Progenitor cell of endocrine pancreas (in vitro differentiated cells): Measurements from ENCODE around the gene DUSP19. TPM values are rescaled to one million over a fixed set of nuclear protein-coding genes. Genes with fewer than 3 reads are reported as not detected.

Experiments
- DNase-seq: peaks from one replicate; pipeline ENCODE4 v3.0.0; 2021; ENCODE audit warnings: low spot score; ENCODE audit not compliant: unreplicated experiment
- H3K27ac Mint-ChIP-seq: 2 replicates; pipeline ENCODE4 v1.8.0; 2021; ENCODE audit warnings: mild to moderate bottlenecking, moderate library complexity, mixed read lengths
- H3K27me3 Mint-ChIP-seq: 2 replicates; pipeline ENCODE4 v1.8.0; 2021; ENCODE audit warnings: mixed read lengths
- H3K36me3 Mint-ChIP-seq: 2 replicates; pipeline ENCODE4 v1.8.0; 2022; ENCODE audit warnings: mixed read lengths; ENCODE audit not compliant: insufficient read depth
- H3K4me1 Mint-ChIP-seq: 2 replicates; pipeline ENCODE4 v1.8.0; 2021; ENCODE audit warnings: low read depth, mixed read lengths
- H3K4me3 Mint-ChIP-seq: 2 replicates; pipeline ENCODE4 v1.8.0; 2021; ENCODE audit warnings: low read depth, mild to moderate bottlenecking, moderate library complexity, mixed read lengths
- H3K9me3 Mint-ChIP-seq: 2 replicates; pipeline ENCODE4 v1.8.0; 2021; ENCODE audit warnings: low read depth, mixed read lengths
- total RNA-seq: library from RNA; stranded (reverse); gene quantifications from 2 replicates; pipeline ENCODE4 v1.2.1, GENCODE V29; 2021
- TF ChIP-seq, protein P1 (sequence below): fragments of 200-600 bp; sonication (generic); IDR thresholded peaks from one replicate; pipeline ENCODE4 v1.5.0; 2021; ENCODE audit warnings: antibody characterized with exemption, mild to moderate bottlenecking; ENCODE audit not compliant: unreplicated experiment

The DUSP19 gene
- total RNA-seq, 1 donor from 2014 or later, result 1.9 TPM

DNA sequence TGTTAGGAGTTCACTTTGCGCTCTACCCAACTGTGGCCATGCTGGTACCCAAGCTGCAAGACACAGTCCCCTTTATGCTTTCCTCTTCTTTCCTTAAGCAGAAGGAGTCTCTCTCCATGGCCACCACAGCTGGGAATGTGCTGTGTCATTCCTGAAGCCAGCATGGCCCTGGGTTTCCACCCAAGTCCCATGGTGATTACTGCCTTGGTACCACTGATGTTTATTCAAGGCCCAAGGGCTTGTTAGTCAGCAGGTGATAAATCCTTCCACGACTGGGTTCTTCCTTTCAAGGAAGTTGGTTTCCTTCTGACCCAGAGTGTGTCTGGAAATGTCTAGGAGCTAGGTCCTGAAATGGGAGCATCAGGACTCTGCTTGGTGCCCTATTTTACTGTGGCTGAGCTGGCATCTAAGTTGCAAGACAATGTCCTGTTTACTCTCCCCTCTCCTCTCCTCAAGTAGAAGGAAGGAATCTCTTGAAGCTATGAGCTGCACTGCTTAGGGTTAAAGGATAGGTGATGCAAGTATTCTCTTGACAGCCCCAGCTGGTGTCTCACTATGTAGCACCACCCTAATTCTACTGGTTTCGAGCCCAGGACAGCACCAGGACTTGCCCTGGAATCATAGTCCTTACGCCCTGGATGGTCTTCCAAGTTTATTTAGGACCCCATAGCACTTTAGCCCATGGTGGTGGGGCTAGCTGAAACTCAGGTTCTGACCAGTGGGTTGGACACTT, 27.0 kb downstream of the DUSP19 start:
- no peaks in the 10 kb centered on the region for H3K27me3 Mint-ChIP-seq
- no peaks in the 10 kb centered on the region for H3K4me1 Mint-ChIP-seq
- H3K4me3 Mint-ChIP-seq, result no peak overlapping the region
- no peaks in the 10 kb centered on the region for H3K9me3 Mint-ChIP-seq
- no peaks in the 10 kb centered on the region for H3K36me3 Mint-ChIP-seq
- no peak overlapping the region for H3K27ac Mint-ChIP-seq
- DNase-seq, result no peak
- TF ChIP-seq, protein P1, sequence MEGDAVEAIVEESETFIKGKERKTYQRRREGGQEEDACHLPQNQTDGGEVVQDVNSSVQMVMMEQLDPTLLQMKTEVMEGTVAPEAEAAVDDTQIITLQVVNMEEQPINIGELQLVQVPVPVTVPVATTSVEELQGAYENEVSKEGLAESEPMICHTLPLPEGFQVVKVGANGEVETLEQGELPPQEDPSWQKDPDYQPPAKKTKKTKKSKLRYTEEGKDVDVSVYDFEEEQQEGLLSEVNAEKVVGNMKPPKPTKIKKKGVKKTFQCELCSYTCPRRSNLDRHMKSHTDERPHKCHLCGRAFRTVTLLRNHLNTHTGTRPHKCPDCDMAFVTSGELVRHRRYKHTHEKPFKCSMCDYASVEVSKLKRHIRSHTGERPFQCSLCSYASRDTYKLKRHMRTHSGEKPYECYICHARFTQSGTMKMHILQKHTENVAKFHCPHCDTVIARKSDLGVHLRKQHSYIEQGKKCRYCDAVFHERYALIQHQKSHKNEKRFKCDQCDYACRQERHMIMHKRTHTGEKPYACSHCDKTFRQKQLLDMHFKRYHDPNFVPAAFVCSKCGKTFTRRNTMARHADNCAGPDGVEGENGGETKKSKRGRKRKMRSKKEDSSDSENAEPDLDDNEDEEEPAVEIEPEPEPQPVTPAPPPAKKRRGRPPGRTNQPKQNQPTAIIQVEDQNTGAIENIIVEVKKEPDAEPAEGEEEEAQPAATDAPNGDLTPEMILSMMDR, result no peak

DNA sequence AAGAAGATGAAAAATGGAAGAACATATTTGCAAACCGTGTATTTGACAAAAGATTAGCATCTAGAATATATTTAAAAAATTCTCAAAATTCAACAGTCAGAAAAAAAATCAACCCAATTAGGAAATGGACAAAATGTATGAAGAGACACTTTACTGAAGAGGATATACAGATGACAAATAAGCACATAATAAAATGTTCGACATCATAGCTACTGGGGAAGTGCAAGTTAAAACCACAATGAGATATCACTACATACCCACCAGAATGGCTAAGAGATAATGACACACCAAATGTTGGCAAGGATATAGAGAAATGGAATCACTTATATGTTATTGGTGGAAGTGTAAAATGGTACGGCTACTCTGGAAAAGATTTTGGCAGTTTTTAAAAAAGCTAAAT, 34.0 kb downstream of the DUSP19 start:
- DNase-seq, result no peak
- TF ChIP-seq, protein P1, result no peak
- no peak overlapping the region for H3K27ac Mint-ChIP-seq
- no peak overlapping the region for H3K4me3 Mint-ChIP-seq
- H3K4me1 Mint-ChIP-seq, result peaks cover 3% of the 10 kb centered on the region
- H3K27me3 Mint-ChIP-seq, result no peaks in the 10 kb centered on the region
- H3K9me3 Mint-ChIP-seq, result no peaks in the 10 kb centered on the region
- H3K36me3 Mint-ChIP-seq, result no peaks in the 10 kb centered on the region

DNA sequence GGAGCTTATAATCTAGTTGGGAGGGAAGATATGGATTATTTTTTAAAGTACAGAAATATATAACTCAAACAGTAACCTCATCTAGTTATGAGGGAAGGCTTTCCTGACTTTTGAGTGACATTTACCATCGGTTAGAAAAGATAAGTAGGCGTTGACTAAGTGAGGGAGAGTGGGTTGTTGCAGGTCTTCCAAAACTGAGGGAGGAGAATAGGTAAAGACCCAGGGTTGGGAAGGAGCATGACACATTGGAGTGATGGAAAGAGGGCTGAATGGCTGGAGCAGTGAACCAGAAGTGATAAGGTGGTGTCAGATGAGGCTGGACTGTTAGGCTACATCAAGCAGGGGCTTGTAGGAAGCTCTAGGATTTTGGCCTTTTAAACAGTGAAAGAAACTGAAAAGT, 35.1 kb downstream of the DUSP19 start:
- Mint-ChIP-seq H3K9me3 (no peaks in the 10 kb centered on the region), H3K36me3 (no peaks in the 10 kb centered on the region), H3K4me1 (peaks cover 3% of the 10 kb centered on the region), H3K27ac (no peak overlapping the region), H3K27me3 (no peaks in the 10 kb centered on the region), H3K4me3 (no peak overlapping the region)
- DNase-seq, result no peak
- TF ChIP-seq, protein P1, result no peak

DNA sequence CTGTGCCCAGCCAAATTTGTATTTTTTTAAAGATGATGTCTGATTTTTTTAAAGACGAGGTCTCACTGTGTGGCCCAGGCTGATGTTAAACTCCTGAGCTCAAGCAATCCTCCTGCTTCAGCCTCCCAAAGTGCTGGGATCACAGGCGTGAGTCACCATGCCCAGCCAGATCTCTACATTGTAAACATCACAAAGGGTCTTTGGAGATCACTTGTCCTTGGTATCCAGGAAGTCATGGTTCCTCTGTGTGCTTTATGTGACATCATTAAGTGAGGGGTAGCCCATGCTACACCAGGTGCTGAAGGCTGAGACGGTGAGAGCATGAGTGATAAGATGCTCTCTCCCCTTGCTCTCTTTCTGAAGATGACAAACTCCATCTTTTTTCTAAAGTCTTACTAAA, 38.7 kb downstream of the DUSP19 start:
- Mint-ChIP-seq H3K27me3 (peaks cover 4% of the 10 kb centered on the region), H3K9me3 (no peaks in the 10 kb centered on the region), H3K36me3 (no peaks in the 10 kb centered on the region), H3K27ac (peak overlapping the region; percentile 26), H3K4me1 (peaks cover 3% of the 10 kb centered on the region), H3K4me3 (no peak overlapping the region)
- TF ChIP-seq, protein P1, result no peak
- DNase-seq, result no peak

DNA sequence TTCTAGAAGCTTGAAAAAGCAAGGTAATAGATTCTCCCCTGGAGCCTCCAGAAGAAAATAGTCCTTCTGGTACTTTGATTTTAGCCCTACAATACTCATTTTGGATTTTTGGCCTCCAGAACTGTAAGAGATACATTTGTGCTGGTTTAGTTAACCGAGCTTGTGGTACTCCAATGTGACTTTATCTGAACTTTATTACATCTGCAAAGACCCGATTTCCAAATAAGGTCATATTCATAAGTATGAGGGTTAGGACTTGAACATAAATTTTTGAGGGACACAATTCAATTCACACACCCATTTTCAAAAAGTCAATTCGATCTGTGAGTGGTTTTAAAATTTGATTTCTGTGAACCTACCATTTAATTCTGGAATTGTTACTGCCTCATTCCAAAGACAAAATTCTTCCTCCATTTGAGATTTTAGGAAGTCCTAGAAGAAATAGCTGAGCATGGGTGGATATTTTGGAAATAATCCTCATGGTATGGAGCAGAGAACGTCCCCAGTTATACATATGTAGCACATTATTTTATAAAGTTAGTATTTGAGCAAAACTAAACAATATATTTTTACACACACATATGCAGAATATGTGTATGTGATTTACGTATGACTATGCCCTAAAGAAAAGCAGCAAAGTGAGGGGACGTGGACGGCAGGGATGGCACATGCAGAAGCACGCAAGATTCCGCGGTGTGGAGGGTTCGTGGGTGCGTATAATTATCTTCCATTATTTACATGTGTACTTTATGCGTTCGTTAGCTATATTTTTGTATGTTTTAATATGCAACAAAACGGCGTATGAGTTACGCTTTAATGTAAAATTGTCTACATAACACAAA, 44.8 kb downstream of the DUSP19 start:
- peak overlapping the region; percentile 99 for H3K27ac Mint-ChIP-seq
- no peaks in the 10 kb centered on the region for H3K36me3 Mint-ChIP-seq
- H3K9me3 Mint-ChIP-seq, result no peaks in the 10 kb centered on the region
- peaks cover 12% of the 10 kb centered on the region for H3K4me1 Mint-ChIP-seq
- DNase-seq, result no peak
- TF ChIP-seq, protein P1, result no peak
- peaks cover 4% of the 10 kb centered on the region for H3K27me3 Mint-ChIP-seq
- peak overlapping the region; percentile 93 for H3K4me3 Mint-ChIP-seq
